Thyroid gland (tissue), 4 donors: ENCODE results near the gene UBE2I. TPM values are rescaled to one million over a fixed set of nuclear protein-coding genes. Genes with fewer than 3 reads are reported as not detected.

Experiments
- DNase-seq, 2 donors: peaks; one replicate each; pipeline ENCODE4 v3.0.0-alpha.2; 2019
- H3K27ac ChIP-seq, 3 donors: fragments of 200-600 bp; sonication (generic); 1 replicate in 2 of 3; 2 replicates in 1 of 3; pipeline ENCODE4 v1.5.1; 2016 to 2019; ENCODE audit warnings: mild to moderate bottlenecking in 1 of 3, moderate library complexity in 1 of 3
- H3K27me3 ChIP-seq: fragments of 200-600 bp; sonication (generic); one replicate; pipeline ENCODE4 v1.5.1; 2019
- H3K36me3 ChIP-seq, 2 donors: fragments of 200-600 bp; sonication (generic); one replicate each; pipeline ENCODE4 v1.5.1; 2016 to 2019
- H3K4me1 ChIP-seq, 2 donors: fragments of 200-600 bp; sonication (generic); one replicate each; pipeline ENCODE4 v1.5.1; 2017 to 2019
- H3K4me3 ChIP-seq, 3 donors: fragments of 200-600 bp; sonication (generic); replicated peaks in 1 of 3; 1 replicate in 2 of 3; 2 replicates in 1 of 3; pipeline ENCODE4 v1.5.1; 2016; ENCODE audit warnings: mild to moderate bottlenecking in 1 of 3
- H3K9me3 ChIP-seq: fragments of 200-600 bp; sonication (generic); one replicate; pipeline ENCODE4 v1.5.1; 2017
- POLR2A ChIP-seq, 2 donors: fragments of 450-650 bp; IDR thresholded peaks; one replicate each; pipeline ENCODE4 v1.6.1; 2017; ENCODE audit warnings: antibody characterized with exemption in 2 of 2, mild to moderate bottlenecking in 2 of 2, moderate library complexity in 1 of 2
- WGBS, 2 donors: methylation state at CpG; one replicate each; pipeline ENCODE4 v1.1.5; 2017; 5-methylcytosine and 5-hydroxymethylcytosine counted together
- intact Hi-C: fragments of 100-400 bp; cut with DNase I; formaldehyde crosslinking; loops from one replicate; pipeline ENCODE4 v1.15.1; 2023
- total RNA-seq, 4 donors: library from RNA; depleted of rRNA; stranded (reverse); fragments of >200 nt; gene quantifications; one replicate each; pipeline ENCODE4 v1.2.3, GENCODE V29; 2016
- TF ChIP-seq, protein P1 (sequence below), 6 experiments: fragments of 200-600 bp in 3 of 6; fragments of 450-650 bp in 3 of 6; sonication (generic) in 3 of 6; IDR thresholded peaks; one replicate each; pipeline ENCODE4 v1.5.1; 2016 to 2019; ENCODE audit warnings: antibody characterized with exemption in 6 of 6, mild to moderate bottlenecking in 2 of 6, inconsistent platforms in 1 of 6, moderate library complexity in 1 of 6

UBE2I gene
- total RNA-seq, 4 donors from 2014 or later: 43.4 to 107 (median 79.6) TPM

DNA sequence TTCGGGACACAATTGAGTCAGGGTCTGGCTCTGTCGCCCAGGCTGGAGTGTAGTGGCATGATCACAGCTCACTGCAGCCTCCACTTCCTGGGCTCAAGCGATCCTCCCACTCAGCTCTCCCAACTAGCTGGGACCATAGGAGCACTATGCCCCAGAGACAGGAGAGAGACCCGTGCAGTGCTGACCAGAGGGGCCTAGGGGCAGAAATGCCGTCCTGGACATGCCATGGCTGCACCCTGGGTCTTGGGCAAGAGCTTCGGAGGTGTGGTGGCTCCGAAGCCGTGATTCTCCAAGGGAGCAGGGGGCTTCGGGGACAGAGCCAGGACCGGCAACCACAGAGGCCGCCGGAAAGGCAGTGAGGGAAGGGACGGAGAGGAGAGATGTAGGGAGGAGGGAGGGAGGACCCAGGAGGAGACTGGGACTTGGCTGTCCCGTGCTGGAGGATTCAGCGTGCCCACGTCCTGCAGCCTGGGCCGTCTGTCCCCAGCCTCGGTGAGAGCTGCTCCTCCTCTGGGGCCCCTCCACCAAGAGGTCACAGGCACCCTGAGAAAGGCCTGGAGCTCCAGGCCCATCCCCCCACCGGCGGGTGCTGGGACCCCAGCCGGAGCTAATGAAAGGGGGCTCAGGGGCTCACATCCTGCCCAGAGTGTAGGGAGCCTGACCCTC, 31.7 kb upstream of the UBE2I start:
- Histone ChIP-seq H3K4me3 (no peak overlapping the region), H3K9me3 (no peaks in the 10 kb centered on the region), H3K4me1 (no peaks in the 10 kb centered on the region), H3K27ac (no peak overlapping the region), H3K36me3 (no peaks in the 10 kb centered on the region), H3K27me3 (no peaks in the 10 kb centered on the region)
- intact Hi-C loops: no loop called here
- TF ChIP-seq POLR2A (IDR thresholded peaks at IDR 0.05): no peak
- TF ChIP-seq, protein P1, sequence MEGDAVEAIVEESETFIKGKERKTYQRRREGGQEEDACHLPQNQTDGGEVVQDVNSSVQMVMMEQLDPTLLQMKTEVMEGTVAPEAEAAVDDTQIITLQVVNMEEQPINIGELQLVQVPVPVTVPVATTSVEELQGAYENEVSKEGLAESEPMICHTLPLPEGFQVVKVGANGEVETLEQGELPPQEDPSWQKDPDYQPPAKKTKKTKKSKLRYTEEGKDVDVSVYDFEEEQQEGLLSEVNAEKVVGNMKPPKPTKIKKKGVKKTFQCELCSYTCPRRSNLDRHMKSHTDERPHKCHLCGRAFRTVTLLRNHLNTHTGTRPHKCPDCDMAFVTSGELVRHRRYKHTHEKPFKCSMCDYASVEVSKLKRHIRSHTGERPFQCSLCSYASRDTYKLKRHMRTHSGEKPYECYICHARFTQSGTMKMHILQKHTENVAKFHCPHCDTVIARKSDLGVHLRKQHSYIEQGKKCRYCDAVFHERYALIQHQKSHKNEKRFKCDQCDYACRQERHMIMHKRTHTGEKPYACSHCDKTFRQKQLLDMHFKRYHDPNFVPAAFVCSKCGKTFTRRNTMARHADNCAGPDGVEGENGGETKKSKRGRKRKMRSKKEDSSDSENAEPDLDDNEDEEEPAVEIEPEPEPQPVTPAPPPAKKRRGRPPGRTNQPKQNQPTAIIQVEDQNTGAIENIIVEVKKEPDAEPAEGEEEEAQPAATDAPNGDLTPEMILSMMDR (IDR thresholded peaks at IDR 0.05): no peak
- no peak for DNase-seq
- 63 to 65% methylated on average over 17 to 21 of the region's 21 CpGs for WGBS, 2 donors

GRCh38 chr16:1278477-1278876, 31.0 kb upstream of the UBE2I start:
- TF ChIP-seq, protein P1 (IDR thresholded peaks at IDR 0.05): no peak
- TF ChIP-seq POLR2A (IDR thresholded peaks at IDR 0.05): no peak
- DNase-seq: no peak
- no peaks in the 10 kb centered on the region for H3K27me3 ChIP-seq

DNA sequence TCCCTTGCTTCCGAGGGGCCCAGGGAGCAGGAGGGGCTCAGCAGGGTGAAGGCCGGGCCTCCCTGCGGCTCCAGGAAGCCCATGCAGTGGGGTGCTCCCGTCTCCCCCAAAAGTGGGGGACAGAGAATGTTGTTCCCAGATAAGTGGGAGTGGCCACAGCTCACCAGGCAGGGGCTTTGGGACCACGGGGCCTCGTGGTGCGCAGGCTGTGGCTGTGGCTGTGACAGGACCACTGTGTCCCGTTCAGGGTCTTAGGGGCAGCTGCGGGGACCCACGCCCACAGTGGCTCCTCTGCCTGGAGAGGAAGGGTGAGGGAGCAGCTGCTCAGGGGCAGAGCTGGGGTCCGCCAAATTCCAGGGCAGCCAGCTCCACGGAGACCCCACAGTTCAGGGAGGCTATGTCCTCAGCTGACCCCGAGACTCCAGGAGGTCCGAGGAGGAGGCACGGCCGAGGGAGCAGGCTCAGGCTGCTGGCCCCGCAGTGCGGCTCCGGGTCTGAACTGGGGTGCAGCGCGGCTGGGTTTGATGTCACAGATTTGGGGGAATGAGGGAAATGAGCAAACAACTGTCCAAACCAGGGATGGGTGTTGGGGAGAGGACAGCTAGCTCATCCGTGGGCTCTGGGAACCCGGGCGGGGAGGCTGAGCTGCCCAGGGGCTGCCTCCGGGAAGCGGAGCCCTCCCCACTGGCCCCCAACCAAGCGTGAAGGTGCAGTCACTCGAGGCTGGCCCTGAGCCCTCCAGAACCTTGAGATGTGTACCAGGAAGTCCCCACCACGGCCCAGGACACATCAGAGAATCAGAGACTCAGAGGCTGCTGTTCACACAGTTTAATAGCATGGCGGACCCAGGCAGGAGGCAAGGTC, 30.1 kb upstream of the UBE2I start:
- H3K4me3 ChIP-seq: no peak overlapping the region
- H3K27ac ChIP-seq: no peak overlapping the region
- 64 to 82% methylated on average over 11 to 29 of the region's 30 CpGs for WGBS, 2 donors
- no peaks in the 10 kb centered on the region for H3K36me3 ChIP-seq
- no peak for DNase-seq
- H3K9me3 ChIP-seq: no peaks in the 10 kb centered on the region
- no peak for TF ChIP-seq POLR2A (IDR thresholded peaks at IDR 0.05)
- TF ChIP-seq, protein P1 (IDR thresholded peaks at IDR 0.05): no peak
- H3K4me1 ChIP-seq: no peaks in the 10 kb centered on the region
- intact Hi-C loops: no loop called here
- no peaks in the 10 kb centered on the region for H3K27me3 ChIP-seq

More at GRCh38 chr16:1278477-1278876, 31.0 kb upstream of the UBE2I start:
- H3K27ac ChIP-seq: no peak overlapping the region
- 20% methylated on average over 2 to 3 of the region's 18 CpGs for WGBS, 2 donors
- no peaks in the 10 kb centered on the region for H3K4me1 ChIP-seq
- intact Hi-C loops: no loop called here
- H3K36me3 ChIP-seq: no peaks in the 10 kb centered on the region
- no peaks in the 10 kb centered on the region for H3K9me3 ChIP-seq
- H3K4me3 ChIP-seq: no peak overlapping the region

- Histone ChIP-seq H3K27ac (no peak overlapping the region), H3K36me3 (no peaks in the 10 kb centered on the region), H3K9me3 (no peaks in the 10 kb centered on the region), H3K4me1 (no peaks in the 10 kb centered on the region), H3K27me3 (no peaks in the 10 kb centered on the region), H3K4me3 (no peak overlapping the region)
- DNase-seq: no peak
- TF ChIP-seq, protein P1 (IDR thresholded peaks at IDR 0.05): no peak
- TF ChIP-seq POLR2A (IDR thresholded peaks at IDR 0.05): no peak
- 75 to 80% methylated on average over 17 to 25 of the region's 29 CpGs for WGBS, 2 donors
- intact Hi-C loops: no loop called here
Measured at GRCh38 chr16:1279945-1280589, 29.4 kb upstream of the UBE2I start.
